Diencephalon (tissue), 1 donor: ENCODE data around the gene SOX6. TPM values are rescaled to one million over a fixed set of nuclear protein-coding genes. Genes with fewer than 3 reads are reported as not detected.

Experiments used
- total RNA-seq: library from RNA; depleted of rRNA; stranded (reverse); fragments of >200 nt; gene quantifications from one replicate; pipeline ENCODE4 v1.2.3, GENCODE V29; 2014

The SOX6 gene
- 54.7 TPM for total RNA-seq

DNA sequence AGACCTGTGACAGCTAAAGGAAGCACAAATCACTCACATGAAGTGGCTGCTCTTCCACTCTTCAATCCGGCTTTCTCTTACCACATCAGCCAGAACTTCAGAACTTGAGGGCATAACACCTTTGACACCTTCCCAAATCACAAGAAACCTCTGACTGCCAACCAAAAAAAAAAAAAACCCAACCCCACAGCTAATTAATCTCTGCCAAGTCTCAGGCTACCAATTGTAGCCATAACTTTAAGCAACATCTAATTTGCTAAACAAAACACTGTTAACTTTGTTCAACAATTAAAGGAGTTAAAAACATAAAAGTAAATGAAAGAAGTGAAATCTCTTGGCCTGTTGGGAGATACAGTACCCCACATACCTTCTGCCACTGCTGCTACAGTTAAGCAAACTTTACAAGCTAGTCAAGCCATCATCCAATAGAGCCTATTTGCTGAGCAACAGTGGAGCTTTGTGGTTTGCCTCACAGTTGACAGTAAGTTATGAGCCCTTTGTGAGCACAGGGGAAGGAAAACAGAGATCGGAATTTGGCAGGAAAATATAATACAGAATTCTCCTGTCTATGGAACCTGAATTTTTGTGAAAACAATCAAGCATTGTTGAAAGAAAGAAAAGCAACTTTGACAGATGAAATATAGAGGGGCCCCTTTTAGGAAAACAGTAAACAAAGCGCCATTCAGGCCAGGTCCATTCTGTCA is at the start of gene SOX6:
TSS of gene SOX6 (minus strand) at position 490 of the 704 bp plus-strand sequence. CDS start 15,298 bp downstream, outside the sequence.

